Measurements from ENCODE around the gene KRT34.
A peak's percentile ranks its signal among the peaks of the same experiment; 100 is the strongest.

KRT34 gene

DNA sequence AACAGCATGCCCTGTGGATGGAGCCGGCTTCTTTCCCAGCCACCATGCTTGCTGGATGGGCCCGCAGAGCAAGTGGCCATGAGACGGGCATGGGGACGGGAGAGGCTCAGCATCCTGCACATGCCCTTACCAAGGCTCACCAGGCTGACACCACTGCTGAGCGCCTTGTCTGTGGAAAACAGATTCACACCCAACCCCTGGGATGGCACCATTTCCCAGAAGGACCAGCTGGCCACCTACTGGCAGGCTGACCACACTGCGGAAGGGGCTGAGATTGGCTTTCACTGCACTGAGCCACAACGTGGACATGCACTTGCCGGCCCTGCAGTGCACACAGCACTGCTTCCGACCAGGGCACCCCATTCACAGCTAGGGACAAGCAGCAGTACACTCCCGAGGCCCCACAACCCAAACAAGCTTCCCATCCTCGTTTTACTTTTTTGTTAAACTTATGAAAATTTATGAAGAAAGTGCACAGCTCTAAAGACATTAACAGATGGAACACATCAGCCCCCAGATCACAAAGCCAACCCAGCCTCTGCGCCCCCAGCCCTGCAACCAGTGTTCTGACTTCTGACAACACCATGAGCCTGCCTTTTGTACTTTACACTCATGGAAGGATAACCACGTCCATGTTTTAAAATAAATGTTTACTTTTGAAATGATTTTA is 52.7 kb downstream of the KRT34 start:
- DNase-seq: peak; percentile 54

DNA sequence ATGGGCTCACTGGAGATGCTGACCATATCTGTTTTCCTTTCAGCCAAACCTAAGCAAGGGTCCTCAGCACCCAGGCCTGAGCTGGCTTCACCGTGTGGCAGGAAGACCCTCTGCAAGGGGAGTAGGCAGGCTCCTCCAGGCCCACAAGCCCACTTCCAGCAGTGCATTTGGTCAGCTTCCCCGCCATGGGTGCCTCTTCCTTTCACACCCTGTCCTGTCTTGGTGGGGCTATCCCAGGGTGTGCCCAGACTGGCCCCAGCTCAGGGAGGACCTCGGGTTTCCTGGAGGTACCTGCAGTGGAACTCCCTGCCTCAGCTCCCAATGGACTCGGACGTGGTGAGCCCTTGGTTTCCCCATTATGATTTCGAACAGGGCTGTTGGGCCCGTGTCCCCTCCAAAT is 53.9 kb downstream of the KRT34 start:
- no peak for DNase-seq

Measured in stimulated activated CD8-positive, alpha-beta memory T cell treated with anti-CD3 and anti-CD28 coated beads, Interleukin-4, amount 100 ng/mL, for 48 hours (primary cell).